Keratinocyte (primary cell): ENCODE data around the gene TBC1D25. TPM values are rescaled to one million over a fixed set of nuclear protein-coding genes. Genes with fewer than 3 reads are reported as not detected.

Experiments used
- DNase-seq: peaks from one replicate; pipeline ENCODE4 v3.0.0-alpha.2; 2011; ENCODE audit warnings: low read depth, missing footprints, low spot score
- FAIRE-seq: peaks from 2 replicates; lab custom pipeline; 2011; peaks lifted over from hg19 to GRCh38; lab: Jason Lieb, UNC
- H2AFZ ChIP-seq: 2 replicates; pipeline ENCODE4 v1.6.0; 2012; ENCODE audit warnings: low read length, control low read depth, inconsistent platforms; ENCODE audit not compliant: control insufficient read depth
- H3K27ac ChIP-seq: 2 replicates; pipeline ENCODE4 v1.5.1; 2011; ENCODE audit warnings: low read length; ENCODE audit not compliant: control insufficient read depth, insufficient read depth
- H3K27me3 ChIP-seq: 3 replicates; pipeline ENCODE4 v1.6.0; 2011; ENCODE audit warnings: low read length; ENCODE audit not compliant: control insufficient read depth, insufficient read depth; ENCODE audit errors: extremely low read depth
- H3K36me3 ChIP-seq, 2 experiments: 2 replicates in 1 of 2; 3 replicates in 1 of 2; pipeline ENCODE4 v1.5.1; 2011; ENCODE audit warnings: low read length in 2 of 2, mild to moderate bottlenecking in 1 of 2; ENCODE audit not compliant: control insufficient read depth in 2 of 2, insufficient read depth in 2 of 2; ENCODE audit errors: extremely low read depth in 1 of 2
- H3K4me1 ChIP-seq: 3 replicates; pipeline ENCODE4 v1.5.1; 2011; ENCODE audit warnings: low read length; ENCODE audit not compliant: control insufficient read depth, insufficient read depth; ENCODE audit errors: extremely low read depth
- H3K4me2 ChIP-seq: 3 replicates; pipeline ENCODE4 v1.6.0; 2011; ENCODE audit warnings: low read depth, low read length; ENCODE audit not compliant: control insufficient read depth, insufficient read depth; ENCODE audit errors: extremely low read depth
- H3K4me3 ChIP-seq, 3 experiments: fragments of 200-600 bp in 1 of 3; sonication (generic) in 1 of 3; 2 replicates in 2 of 3; 3 replicates in 1 of 3; pipeline ENCODE4 v1.5.1; 2011 to 2016; ENCODE audit warnings: low read length in 3 of 3, mild to moderate bottlenecking in 3 of 3, control low read depth in 2 of 3, inconsistent platforms in 1 of 3, low read depth in 1 of 3, mixed read lengths in 1 of 3, mixed run types in 1 of 3, moderate library complexity in 1 of 3; ENCODE audit not compliant: control insufficient read depth in 2 of 3, insufficient read depth in 2 of 3; ENCODE audit errors: extremely low read depth in 1 of 3
- H3K79me2 ChIP-seq: 2 replicates; pipeline ENCODE4 v1.6.0; 2012; ENCODE audit warnings: low read length; ENCODE audit not compliant: control insufficient read depth, insufficient read depth
- H3K9ac ChIP-seq: 3 replicates; pipeline ENCODE4 v1.6.0; 2011; ENCODE audit warnings: low read length; ENCODE audit not compliant: control insufficient read depth, insufficient read depth; ENCODE audit errors: extremely low read depth
- H3K9me1 ChIP-seq: 3 replicates; pipeline ENCODE4 v1.6.0; 2011; ENCODE audit warnings: low read length; ENCODE audit not compliant: control insufficient read depth, insufficient read depth; ENCODE audit errors: extremely low read depth
- H3K9me3 ChIP-seq: 2 replicates; pipeline ENCODE4 v1.5.1; 2012; ENCODE audit warnings: low read depth, low read length; ENCODE audit not compliant: control insufficient read depth
- H4K20me1 ChIP-seq: 3 replicates; pipeline ENCODE4 v1.6.0; 2011; ENCODE audit warnings: low read length; ENCODE audit not compliant: control insufficient read depth, insufficient read depth; ENCODE audit errors: extremely low read depth
- CTCF ChIP-seq, 3 experiments: IDR thresholded peaks in 1 of 3; conservative IDR thresholded peaks in 1 of 3; optimal IDR thresholded peaks in 1 of 3; 2 replicates in 2 of 3; 3 replicates in 1 of 3; pipeline versions ENCODE3 to v1.5.1; 2011; ENCODE audit warnings: low read length in 3 of 3, mild to moderate bottlenecking in 3 of 3, moderate library complexity in 2 of 3, control low read depth in 1 of 3, inconsistent platforms in 1 of 3; ENCODE audit not compliant: insufficient read depth in 2 of 3; ENCODE audit errors: extremely low read depth in 1 of 3
- EZH2 ChIP-seq: IDR thresholded peaks from one replicate; pipeline ENCODE4 v1.6.1; 2012; ENCODE audit warnings: inconsistent platforms, mild to moderate bottlenecking, low read length, moderate library complexity
- dilution Hi-C: fragments of 300-500 bp; cut with MboI; formaldehyde crosslinking; loops from one replicate; pipeline ENCODE4 v1.7.0; 2020; ENCODE audit warnings: low sequenced_read_pairs; ENCODE audit not compliant: extremely low pct_ligation_motif_present
- polyA minus RNA-seq, 3 experiments: library from RNA; depleted of rRNA, polyadenylated mRNA; stranded (reverse); fragments of >200 nt; gene quantifications; 1 replicate in 1 of 3; 2 replicates in 1 of 3; 3 replicates in 1 of 3; pipeline ENCODE4 v1.2.3, GENCODE V29; 2011
- polyA plus RNA-seq, 5 experiments: library from polyadenylated mRNA; depleted of rRNA in 3 of 5; stranded (reverse) in 3 of 5; stranded (forward) in 1 of 5; unstranded in 1 of 5; fragments of >200 nt; gene quantifications; 1 replicate in 1 of 5; 2 replicates in 3 of 5; 3 replicates in 1 of 5; pipeline versions ENCODE4 v1.2.1 to v1.2.3, GENCODE V29; 2011 to 2012; ENCODE audit warnings: missing spikeins in 2 of 5, low read depth in 1 of 5, low replicate concordance in 1 of 5

Gene TBC1D25
- 6.1 to 11.9 TPM (median 9.2 TPM) in 3 replicates for polyA plus RNA-seq
- 8.2 TPM for polyA plus RNA-seq (2011; ENCODE audit: low read depth)
- polyA plus RNA-seq (2011; cell fraction: cytosol; rRNA removed), result 6.7 and 11.9 TPM in 2 replicates
- 12.2 and 15.6 TPM in 2 replicates for polyA plus RNA-seq (2011; cell fraction: nucleus; rRNA removed)
- 8.8 and 15.8 TPM in 2 replicates for polyA plus RNA-seq (2012; ENCODE audit: low replicate concordance)
- 8.2 to 37.2 TPM (median 20.4 TPM) in 3 replicates for polyA minus RNA-seq
- 9.8 TPM for polyA minus RNA-seq (2011; cell fraction: cytosol; rRNA and poly(A)+ RNA removed)
- polyA minus RNA-seq (2011; cell fraction: nucleus; rRNA and poly(A)+ RNA removed), result 6.9 and 10.6 TPM in 2 replicates

- DNase-seq (peak; percentile 86), FAIRE-seq (no peak)
- TF ChIP-seq CTCF (optimal IDR thresholded peaks at IDR 0.05 in 1 of 3, IDR thresholded peaks at IDR 0.05 in 1 of 3, conservative IDR thresholded peaks at IDR 0.05 in 1 of 3; ENCODE audit: extremely low read depth in 1 of 3, insufficient read depth in 2 of 3, low read length in 3 of 3), result peak in 2 of 3 experiments; percentile 38 to 53
- no peak for TF ChIP-seq EZH2
- Histone ChIP-seq H4K20me1 (no peaks in the 10 kb centered on the region), H3K9ac (peak within 1 kb of the TSS; percentile 83), H3K36me3 (no peaks in the 10 kb centered on the region), H3K9me3 (no peaks in the 10 kb centered on the region), H3K9me1 (no peaks in the 10 kb centered on the region), H3K79me2 (peaks cover 15% of the 10 kb centered on the region), H3K27ac (peak within 1 kb of the TSS; percentile 84), H3K4me3 (peak within 1 kb of the TSS; percentile 55 to 79 (median 62)), H2AFZ (peak within 1 kb of the TSS; percentile 83), H3K4me2 (peak within 1 kb of the TSS; percentile 79), H3K4me1 (peaks cover 9% of the 10 kb centered on the region), H3K27me3 (no peaks in the 10 kb centered on the region)
- dilution Hi-C loops, result no loop called here
Measured at GRCh38 chrX:48539345-48540027, at the start of gene TBC1D25. TBC1D25 (plus strand) TSS chrX:48539714; CDS start chrX:48539798, 84 bp downstream.

- Histone ChIP-seq H3K79me2 (no peaks in the 10 kb centered on the region), H4K20me1 (no peaks in the 10 kb centered on the region), H2AFZ (no peak overlapping the region), H3K9me3 (peaks cover 3% of the 10 kb centered on the region), H3K36me3 (no peaks in the 10 kb centered on the region), H3K4me1 (peaks cover 37% of the 10 kb centered on the region), H3K9me1 (no peaks in the 10 kb centered on the region), H3K4me2 (peak overlapping the region; percentile 11), H3K9ac (peak overlapping the region; percentile 50), H3K27ac (peak overlapping the region; percentile 68), H3K4me3 (no peak overlapping the region), H3K27me3 (no peaks in the 10 kb centered on the region)
- dilution Hi-C loops, result no loop called here
- DNase-seq (no peak), FAIRE-seq (no peak)
- TF ChIP-seq CTCF (optimal IDR thresholded peaks at IDR 0.05 in 1 of 3, IDR thresholded peaks at IDR 0.05 in 1 of 3, conservative IDR thresholded peaks at IDR 0.05 in 1 of 3; ENCODE audit: extremely low read depth in 1 of 3, insufficient read depth in 2 of 3, low read length in 3 of 3) (no peak), EZH2 (no peak)
Measured at GRCh38 chrX:48489892-48490291, 49.6 kb upstream of the TBC1D25 start.
